Peyer's patch (tissue), 4 donors: ENCODE measurements around the gene DMWD. TPM values are rescaled to one million over a fixed set of nuclear protein-coding genes. Genes with fewer than 3 reads are reported as not detected.

Experiments
- DNase-seq, 3 donors: peaks; one replicate each; pipeline ENCODE4 v3.0.0-alpha.2; 2017 to 2019
- H3K27ac ChIP-seq, 4 donors: fragments of 200-600 bp; sonication (generic); one replicate each; pipeline ENCODE4 v1.5.1; 2016 to 2019
- H3K27me3 ChIP-seq, 2 donors: fragments of 200-600 bp; sonication (generic); one replicate each; pipeline ENCODE4 v1.5.1; 2019
- H3K36me3 ChIP-seq, 3 donors: fragments of 200-600 bp; sonication (generic); one replicate each; pipeline ENCODE4 v1.5.1; 2016 to 2019
- H3K4me1 ChIP-seq, 4 donors: fragments of 200-600 bp; sonication (generic); one replicate each; pipeline ENCODE4 v1.5.1; 2016 to 2019
- H3K4me3 ChIP-seq, 4 donors: fragments of 200-600 bp; sonication (generic); 1 replicate in 3 of 4; 2 replicates in 1 of 4; pipeline ENCODE4 v1.5.1; 2016 to 2019; ENCODE audit warnings: mild to moderate bottlenecking in 1 of 4
- H3K9me3 ChIP-seq, 4 donors: fragments of 200-600 bp; sonication (generic); one replicate each; pipeline ENCODE4 v1.5.1; 2016 to 2019; ENCODE audit warnings: mild to moderate bottlenecking in 1 of 4
- POLR2A ChIP-seq, 2 donors: fragments of 450-650 bp; IDR thresholded peaks; one replicate each; pipeline ENCODE4 v1.5.1; 2017; ENCODE audit warnings: antibody characterized with exemption in 2 of 2, mild to moderate bottlenecking in 2 of 2, moderate library complexity in 2 of 2
- total RNA-seq, 4 donors: library from RNA; depleted of rRNA; stranded (reverse); fragments of >200 nt; gene quantifications; one replicate each; pipeline ENCODE4 v1.1.0, GENCODE V29; 2016
- TF ChIP-seq, protein P1 (sequence below), 6 experiments: fragments of 450-650 bp in 4 of 6; fragments of 200-600 bp in 2 of 6; sonication (generic) in 1 of 6; IDR thresholded peaks; one replicate each; pipeline ENCODE4 v1.5.1; 2017 to 2019; ENCODE audit warnings: antibody characterized with exemption in 6 of 6, mild to moderate bottlenecking in 3 of 6, moderate library complexity in 1 of 6

The DMWD gene
- total RNA-seq, 4 donors from 2014 or later, result 20.8 to 63.8 (median 35.4) TPM

DNA sequence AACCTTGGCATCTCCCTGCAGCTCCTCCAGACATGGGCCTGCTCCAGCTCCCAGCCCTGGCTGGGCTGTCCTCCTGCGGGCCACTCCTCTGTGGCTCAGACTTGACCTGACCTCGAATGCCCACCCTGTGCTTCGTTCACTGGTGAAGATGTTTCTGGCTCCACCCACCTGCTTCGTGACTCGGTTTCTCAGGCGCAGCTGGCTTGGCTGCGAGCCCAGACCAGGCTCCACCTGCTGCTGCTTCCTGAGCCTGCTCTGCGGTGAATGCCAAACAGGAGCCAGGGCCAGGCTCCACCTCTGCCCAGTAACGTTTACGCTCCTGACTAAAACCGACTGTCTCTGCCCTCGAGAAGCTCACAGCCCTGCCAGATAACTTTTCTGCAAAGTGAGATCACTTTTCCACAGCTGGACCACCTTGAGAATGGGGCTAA lies 31.4 kb upstream of the DMWD start:
- Histone ChIP-seq H3K27ac (no peak overlapping the region), H3K4me1 (no peaks in the 10 kb centered on the region), H3K27me3 (no peaks in the 10 kb centered on the region), H3K4me3 (no peak overlapping the region), H3K9me3 (no peaks in the 10 kb centered on the region), H3K36me3 (peaks cover 0 to 86% (median 0%) of the 10 kb centered on the region in 3 donors)
- TF ChIP-seq, protein P1, sequence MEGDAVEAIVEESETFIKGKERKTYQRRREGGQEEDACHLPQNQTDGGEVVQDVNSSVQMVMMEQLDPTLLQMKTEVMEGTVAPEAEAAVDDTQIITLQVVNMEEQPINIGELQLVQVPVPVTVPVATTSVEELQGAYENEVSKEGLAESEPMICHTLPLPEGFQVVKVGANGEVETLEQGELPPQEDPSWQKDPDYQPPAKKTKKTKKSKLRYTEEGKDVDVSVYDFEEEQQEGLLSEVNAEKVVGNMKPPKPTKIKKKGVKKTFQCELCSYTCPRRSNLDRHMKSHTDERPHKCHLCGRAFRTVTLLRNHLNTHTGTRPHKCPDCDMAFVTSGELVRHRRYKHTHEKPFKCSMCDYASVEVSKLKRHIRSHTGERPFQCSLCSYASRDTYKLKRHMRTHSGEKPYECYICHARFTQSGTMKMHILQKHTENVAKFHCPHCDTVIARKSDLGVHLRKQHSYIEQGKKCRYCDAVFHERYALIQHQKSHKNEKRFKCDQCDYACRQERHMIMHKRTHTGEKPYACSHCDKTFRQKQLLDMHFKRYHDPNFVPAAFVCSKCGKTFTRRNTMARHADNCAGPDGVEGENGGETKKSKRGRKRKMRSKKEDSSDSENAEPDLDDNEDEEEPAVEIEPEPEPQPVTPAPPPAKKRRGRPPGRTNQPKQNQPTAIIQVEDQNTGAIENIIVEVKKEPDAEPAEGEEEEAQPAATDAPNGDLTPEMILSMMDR (IDR thresholded peaks at IDR 0.05), result no peak
- TF ChIP-seq POLR2A (IDR thresholded peaks at IDR 0.05), result no peak
- DNase-seq, result no peak

DNA sequence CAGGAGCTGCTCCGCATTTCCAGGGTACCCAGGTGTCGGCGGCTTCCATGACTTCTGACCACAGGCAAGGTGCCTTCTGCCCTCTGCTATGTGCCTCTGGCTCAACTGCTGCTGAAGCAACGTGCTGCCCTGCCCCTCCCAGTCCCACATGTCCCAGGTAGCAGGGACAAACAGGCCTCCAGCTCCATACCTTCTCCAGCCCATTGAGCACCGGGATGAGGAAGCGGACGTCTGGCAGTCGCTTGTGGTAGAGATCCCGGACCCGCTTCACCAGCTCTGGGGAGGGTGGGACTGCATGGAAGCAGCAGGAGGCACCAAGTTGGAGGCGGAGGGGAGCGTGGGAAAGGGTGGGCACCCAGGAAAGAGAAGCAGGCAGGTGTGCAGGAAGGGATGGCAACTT lies 30.5 kb upstream of the DMWD start:
- Histone ChIP-seq H3K36me3 (peaks cover 0 to 83% (median 0%) of the 10 kb centered on the region in 3 donors), H3K4me1 (no peaks in the 10 kb centered on the region), H3K9me3 (no peaks in the 10 kb centered on the region), H3K27me3 (no peaks in the 10 kb centered on the region), H3K27ac (no peak overlapping the region), H3K4me3 (no peak overlapping the region)
- no peak for DNase-seq
- TF ChIP-seq, protein P1 (IDR thresholded peaks at IDR 0.05), result no peak

DNA sequence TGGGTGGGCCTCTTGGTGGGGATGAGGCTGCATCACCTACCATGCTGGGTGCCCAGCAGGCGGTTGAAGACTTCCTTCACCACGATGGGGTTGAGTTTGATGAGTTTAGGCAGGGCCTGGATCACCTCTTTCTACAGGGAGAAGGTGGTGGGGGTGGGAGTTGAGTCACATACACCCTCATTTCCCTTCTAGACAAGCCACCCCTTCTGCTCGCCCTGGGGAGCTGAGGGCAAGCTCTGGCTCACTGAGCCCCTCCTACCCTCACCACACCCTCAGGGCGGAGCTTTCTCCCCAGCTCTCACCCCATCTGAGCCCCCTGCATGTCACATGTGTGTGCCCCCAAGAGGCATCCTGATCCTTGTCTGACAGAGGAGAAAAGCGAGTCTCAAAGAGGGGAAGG lies 30.1 kb upstream of the DMWD start:
- Histone ChIP-seq H3K9me3 (no peaks in the 10 kb centered on the region), H3K27me3 (no peaks in the 10 kb centered on the region), H3K4me1 (no peaks in the 10 kb centered on the region), H3K4me3 (no peak overlapping the region), H3K27ac (no peak overlapping the region), H3K36me3 (peaks cover 0 to 79% (median 0%) of the 10 kb centered on the region in 3 donors)
- no peak for TF ChIP-seq POLR2A (IDR thresholded peaks at IDR 0.05)
- no peak for DNase-seq

DNA sequence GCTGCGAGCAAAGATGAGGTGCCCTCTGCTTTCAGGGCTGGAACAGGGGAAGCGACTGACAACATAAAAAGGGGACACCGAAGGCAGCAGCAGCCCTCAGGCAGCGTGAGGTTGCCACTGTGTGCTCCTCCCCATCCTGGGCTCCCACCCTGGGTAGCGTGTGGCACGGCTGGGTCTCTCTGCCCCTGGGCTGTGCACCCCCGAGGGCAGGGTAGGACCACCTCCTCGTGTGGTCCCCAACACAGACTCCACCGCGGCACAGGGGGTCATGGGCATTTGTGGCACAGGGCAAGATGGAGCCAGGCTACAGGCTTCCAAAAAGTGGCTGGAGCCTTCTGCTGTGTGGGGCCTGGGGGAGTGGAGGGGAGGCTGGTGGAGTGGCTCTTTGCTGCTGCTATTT lies 28.9 kb upstream of the DMWD start:
- H3K4me1 ChIP-seq, result peaks cover 0 to 5% (median 0%) of the 10 kb centered on the region in 4 donors
- H3K27ac ChIP-seq, result no peak overlapping the region
- peaks cover 0 to 67% (median 0%) of the 10 kb centered on the region in 3 donors for H3K36me3 ChIP-seq
- H3K9me3 ChIP-seq, result no peaks in the 10 kb centered on the region
- H3K4me3 ChIP-seq, result no peak overlapping the region
- TF ChIP-seq, protein P1 (IDR thresholded peaks at IDR 0.05), result no peak
- TF ChIP-seq POLR2A (IDR thresholded peaks at IDR 0.05), result no peak
- no peaks in the 10 kb centered on the region for H3K27me3 ChIP-seq
- no peak for DNase-seq

DNA sequence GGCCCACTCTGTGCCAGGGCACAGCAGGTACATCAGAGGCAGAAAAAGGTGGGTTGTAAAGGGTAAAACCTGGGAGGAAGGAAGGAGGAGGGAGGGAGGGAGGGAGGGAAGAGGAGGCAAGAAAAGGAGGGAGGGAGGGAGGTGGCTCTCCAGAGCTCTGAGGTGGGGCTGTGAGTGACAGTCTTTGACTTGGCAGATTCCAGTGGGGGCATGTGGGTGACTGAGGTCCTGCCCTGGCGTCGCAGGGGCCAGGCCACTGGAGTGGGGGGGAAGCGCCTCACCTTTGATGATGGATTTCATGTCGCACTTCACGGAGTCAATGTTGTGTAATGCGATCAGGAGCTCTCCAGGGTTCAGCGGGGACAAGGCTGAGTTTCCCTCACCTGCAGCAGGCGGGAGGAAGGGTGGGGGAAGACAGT lies 28.5 kb upstream of the DMWD start:
- Histone ChIP-seq H3K4me1 (peaks cover 0 to 6% (median 0%) of the 10 kb centered on the region in 4 donors), H3K27me3 (no peaks in the 10 kb centered on the region), H3K27ac (no peak overlapping the region), H3K4me3 (no peak overlapping the region), H3K9me3 (no peaks in the 10 kb centered on the region), H3K36me3 (peaks cover 0 to 63% (median 0%) of the 10 kb centered on the region in 3 donors)
- no peak for DNase-seq
- TF ChIP-seq, protein P1 (IDR thresholded peaks at IDR 0.05), result no peak
- no peak for TF ChIP-seq POLR2A (IDR thresholded peaks at IDR 0.05)

DNA sequence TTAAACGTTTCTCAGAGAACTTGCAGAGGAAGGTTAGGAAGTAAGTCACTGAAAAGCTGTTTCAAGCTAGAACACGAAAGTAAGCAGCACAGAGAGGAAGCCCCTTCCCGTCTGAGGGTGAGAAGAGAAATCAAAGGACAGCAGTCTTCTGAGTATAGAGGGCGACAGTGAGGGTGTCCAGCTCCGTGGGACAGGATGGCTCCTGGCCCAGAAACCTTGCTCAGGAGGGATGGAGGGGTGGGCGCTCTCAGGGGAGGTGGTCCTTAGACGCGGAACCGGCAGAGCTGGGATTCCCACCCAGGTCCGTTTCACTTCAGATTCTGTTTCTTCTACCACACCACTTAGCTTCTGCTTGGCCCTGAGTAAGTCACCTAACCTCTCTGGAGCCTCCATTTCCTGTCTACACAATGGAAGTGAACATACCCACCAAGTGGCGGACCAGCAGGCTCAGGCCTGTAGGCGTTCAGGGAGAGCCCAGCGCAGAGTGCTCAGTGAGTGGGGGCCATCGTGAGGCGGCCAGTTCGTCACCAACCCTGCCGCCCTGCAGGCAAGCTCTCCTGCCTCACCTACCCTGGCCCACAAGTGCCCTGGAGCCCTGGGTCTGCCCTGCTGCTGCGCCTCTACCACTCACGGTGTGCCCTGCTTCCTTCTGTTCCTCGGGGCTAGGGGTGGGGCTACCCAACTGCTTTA lies 27.9 kb upstream of the DMWD start:
- H3K9me3 ChIP-seq, result no peaks in the 10 kb centered on the region
- H3K27me3 ChIP-seq, result no peaks in the 10 kb centered on the region
- H3K36me3 ChIP-seq, result peaks cover 0 to 57% (median 0%) of the 10 kb centered on the region in 3 donors
- DNase-seq, result no peak
- TF ChIP-seq, protein P1 (IDR thresholded peaks at IDR 0.05), result no peak
- TF ChIP-seq POLR2A (IDR thresholded peaks at IDR 0.05), result no peak
- no peak overlapping the region for H3K27ac ChIP-seq
- H3K4me3 ChIP-seq, result no peak overlapping the region
- peaks cover 0 to 6% (median 0%) of the 10 kb centered on the region in 4 donors for H3K4me1 ChIP-seq
